B cell (primary cell): ENCODE results near the gene RERE. TPM values are rescaled to one million over a fixed set of nuclear protein-coding genes. Genes with fewer than 3 reads are reported as not detected.

Source experiments
- ATAC-seq: fragments of 200-7000 bp; cut with Tn5 transposase; one replicate; pipeline ENCODE4 v1.10.0; 2021; ENCODE audit warnings: low read depth, mild to moderate bottlenecking, moderate number of reproducible peaks, moderate library complexity
- CTCF ChIA-PET: fragments of 350-600 bp; sonication (Branson Sonifier 250); formaldehyde crosslinking; loops from one replicate; lab custom pipeline; 2021; ENCODE audit warnings: antibody characterized with exemption, inconsistent platforms; lab: Charles Lee
- POLR2A ChIA-PET: fragments of 350-600 bp; sonication (Branson Sonifier 250); formaldehyde crosslinking; loops from one replicate; lab custom pipeline; 2021; ENCODE audit warnings: antibody characterized with exemption; lab: Charles Lee
- DNase-seq: peaks from one replicate; pipeline ENCODE4 v3.0.0; 2013
- H2AFZ ChIP-seq: 2 replicates; pipeline ENCODE4 v1.6.1; 2012; ENCODE audit warnings: mild to moderate bottlenecking, low read depth, low read length; ENCODE audit not compliant: insufficient read depth, poor library complexity, severe bottlenecking
- H3K27ac ChIP-seq, 2 donors: 1 replicate in 1 of 2; 2 replicates in 1 of 2; pipeline ENCODE4 v1.5.1; 2012 to 2013; ENCODE audit warnings: low read length in 2 of 2, mild to moderate bottlenecking in 2 of 2, moderate library complexity in 1 of 2
- H3K27me3 ChIP-seq, 4 experiments: fragments of 200-600 bp in 1 of 4; sonication (generic) in 1 of 4; replicated peaks in 1 of 4; 1 replicate in 2 of 4; 2 replicates in 2 of 4; pipeline versions ENCODE4 v1.6.1 to v1.7.0; 2013 to 2016; ENCODE audit warnings: low read length in 3 of 4, mild to moderate bottlenecking in 2 of 4, mixed read lengths in 1 of 4, moderate library complexity in 1 of 4; ENCODE audit not compliant: insufficient read depth in 4 of 4, control insufficient read depth in 3 of 4; ENCODE audit errors: control extremely low read depth in 1 of 4
- H3K36me3 ChIP-seq, 2 experiments: replicated peaks in 1 of 2; 1 replicate in 1 of 2; 2 replicates in 1 of 2; pipeline versions ENCODE4 v1.6.1 to v1.7.1; 2013; ENCODE audit warnings: low read length in 1 of 2; ENCODE audit not compliant: insufficient read depth in 2 of 2, control insufficient read depth in 1 of 2; ENCODE audit errors: control extremely low read depth in 1 of 2, extremely low read depth in 1 of 2
- H3K4me1 ChIP-seq, 2 donors: fragments of 200-600 bp in 1 of 2; sonication (generic) in 1 of 2; 1 replicate in 1 of 2; 2 replicates in 1 of 2; pipeline versions ENCODE4 v1.5.1 to v1.6.1; 2013 to 2017; ENCODE audit warnings: low read length in 2 of 2; ENCODE audit not compliant: control insufficient read depth in 2 of 2, insufficient read depth in 2 of 2
- H3K4me2 ChIP-seq: replicated peaks from 2 replicates; pipeline ENCODE3; 2012; ENCODE audit warnings: mild to moderate bottlenecking, low read depth, low read length; ENCODE audit not compliant: poor library complexity, severe bottlenecking
- H3K4me3 ChIP-seq, 5 experiments: fragments of 200-600 bp in 1 of 5; sonication (generic) in 1 of 5; 1 replicate in 3 of 5; 2 replicates in 2 of 5; pipeline versions ENCODE4 v1.5.1 to v1.7.0; 2011 to 2016; ENCODE audit warnings: low read length in 4 of 5, mild to moderate bottlenecking in 4 of 5, low read depth in 2 of 5, control low read depth in 1 of 5, moderate library complexity in 1 of 5; ENCODE audit not compliant: insufficient read depth in 1 of 5; ENCODE audit errors: control extremely low read depth in 1 of 5, extremely low read depth in 1 of 5
- H3K79me2 ChIP-seq: fragments of 200-600 bp; sonication (generic); one replicate; pipeline ENCODE4 v1.6.0; 2016; ENCODE audit warnings: low read length; ENCODE audit not compliant: control insufficient read depth, insufficient read depth
- H3K9ac ChIP-seq: fragments of 200-600 bp; sonication (generic); 2 replicates; pipeline ENCODE4 v1.6.1; 2017; ENCODE audit warnings: mild to moderate bottlenecking, low read length, moderate library complexity
- H3K9me3 ChIP-seq, 3 donors: one replicate each; pipeline versions ENCODE4 v1.6.1 to v1.7.1; 2013; ENCODE audit warnings: low read length in 2 of 3; ENCODE audit not compliant: control insufficient read depth in 2 of 3, insufficient read depth in 1 of 3; ENCODE audit errors: control extremely low read depth in 1 of 3
- H4K20me1 ChIP-seq: 2 replicates; pipeline ENCODE4 v1.6.0; 2012; ENCODE audit warnings: mild to moderate bottlenecking, low read length; ENCODE audit not compliant: insufficient read depth, control insufficient read depth, poor library complexity, severe bottlenecking
- H3K27ac Mint-ChIP-seq: one replicate; pipeline ENCODE4 v1.8.0; 2021; ENCODE audit warnings: mixed read lengths
- H3K27me3 Mint-ChIP-seq: one replicate; pipeline ENCODE4 v1.8.0; 2021; ENCODE audit warnings: mixed read lengths
- H3K4me1 Mint-ChIP-seq: one replicate; pipeline ENCODE4 v1.8.0; 2021; ENCODE audit warnings: mixed read lengths
- H3K4me3 Mint-ChIP-seq: one replicate; pipeline ENCODE4 v1.8.0; 2021; ENCODE audit warnings: mixed read lengths
- H3K9me3 Mint-ChIP-seq: one replicate; pipeline ENCODE4 v1.8.0; 2022; ENCODE audit warnings: mixed read lengths; ENCODE audit not compliant: insufficient read depth
- CTCF ChIP-seq: fragments of 200-600 bp; IDR thresholded peaks from one replicate; pipeline ENCODE4 v1.8.0; 2022; ENCODE audit warnings: antibody characterized with exemption, mild to moderate bottlenecking
- EZH2 ChIP-seq: IDR thresholded peaks from 2 replicates; pipeline ENCODE4 v1.6.1; 2012; ENCODE audit warnings: borderline replicate concordance, low read depth, mild to moderate bottlenecking, moderate library complexity, low read length; ENCODE audit not compliant: insufficient read depth, poor library complexity, severe bottlenecking
- WGBS: methylation state at CpG from one replicate; pipeline ENCODE4 v1.1.5; 2013; ENCODE audit warnings: missing lambda C conversion rate; ENCODE audit not compliant: insufficient coverage; 5-methylcytosine and 5-hydroxymethylcytosine counted together
- intact Hi-C: fragments of 100-400 bp; cut with micrococcal nuclease; formaldehyde crosslinking; loops from one replicate; pipeline ENCODE4 v1.10.0; 2022
- polyA plus RNA-seq: library from polyadenylated mRNA; depleted of rRNA; stranded (reverse); fragments of >200 nt; gene quantifications from 2 replicates; pipeline ENCODE4 v1.2.3, GENCODE V29; 2012
- total RNA-seq, 2 donors: library from RNA; stranded (reverse); fragments of 120-200 nt in 1 of 2; gene quantifications; 1 replicate in 1 of 2; 2 replicates in 1 of 2; pipeline versions ENCODE4 v1.2.3 to v1.2.4, GENCODE V29; 2013 to 2022

Gene RERE
- total and polyA plus RNA-seq, 2 donors (not counting 1 experiment from before 2014, with no cell fraction given): 27.3 to 132 TPM

GRCh38 chr1:8462371-8462892, 355.0 kb downstream of the RERE start:
- Histone ChIP-seq H3K27ac (no peak overlapping the region), H4K20me1 (peaks cover 4% of the 10 kb centered on the region), H3K36me3 (peaks cover 2 to 28% of the 10 kb centered on the region in 2 experiments), H3K4me2 (no peak overlapping the region), H3K9me3 (no peaks in the 10 kb centered on the region), H3K79me2 (peaks cover 27% of the 10 kb centered on the region), H3K4me1 (peaks cover 36 to 44% of the 10 kb centered on the region in 2 donors), H3K4me3 (no peak overlapping the region), H3K9ac (no peak overlapping the region), H3K27me3 (no peaks in the 10 kb centered on the region), H2AFZ (no peak overlapping the region)
- WGBS: 96% methylated on average over 12 of the region's 13 CpGs
- intact Hi-C loops: no loop called here
- no peaks in the 10 kb centered on the region for H3K27me3 Mint-ChIP-seq
- H3K4me1 Mint-ChIP-seq: peaks cover 66% of the 10 kb centered on the region
- DNase-seq (no peak), ATAC-seq (no peak)
- H3K9me3 Mint-ChIP-seq: no peaks in the 10 kb centered on the region
- TF ChIP-seq CTCF (no peak), EZH2 (no peak)
- no peak overlapping the region for H3K4me3 Mint-ChIP-seq
- POLR2A ChIA-PET: interaction anchor here (0.6 kb wide), 1 partner anchor 92 kb away, joined by 3 read pairs; no protein-coding TSS in a partner anchor
- CTCF ChIA-PET: no interaction called here
- H3K27ac Mint-ChIP-seq: no peak overlapping the region

- Mint-ChIP-seq H3K27me3 (no peaks in the 10 kb centered on the region), H3K4me1 (peaks cover 69% of the 10 kb centered on the region), H3K4me3 (no peak overlapping the region), H3K9me3 (no peaks in the 10 kb centered on the region), H3K27ac (no peak overlapping the region)
- H4K20me1 ChIP-seq: peaks cover 12% of the 10 kb centered on the region
- H3K4me2 ChIP-seq: no peak overlapping the region
- ATAC-seq: no peak
- no peak for DNase-seq
- peaks cover 26% of the 10 kb centered on the region for H3K79me2 ChIP-seq
- no peak overlapping the region for H3K9ac ChIP-seq
- H3K36me3 ChIP-seq: peaks cover 2 to 28% of the 10 kb centered on the region in 2 experiments
- H3K9me3 ChIP-seq: no peaks in the 10 kb centered on the region
- H2AFZ ChIP-seq: no peak overlapping the region
- TF ChIP-seq CTCF (no peak), EZH2 (no peak)
- ChIA-PET POLR2A (no interaction called here), CTCF (no interaction called here)
- peaks cover 44 to 52% of the 10 kb centered on the region in 2 donors for H3K4me1 ChIP-seq
- H3K27me3 ChIP-seq: no peaks in the 10 kb centered on the region
- H3K27ac ChIP-seq: no peak overlapping the region
- WGBS: 50% methylated on average over 2 of the region's 5 CpGs
- H3K4me3 ChIP-seq: no peak overlapping the region
- intact Hi-C loops: no loop called here
Observed at GRCh38 chr1:8461351-8462110, 355.9 kb downstream of the RERE start.
